Right atrium auricular region (tissue), 2 donors: ENCODE data around the gene DNAJC6. TPM values are rescaled to one million over a fixed set of nuclear protein-coding genes. Genes with fewer than 3 reads are reported as not detected.

ENCODE experiments used
- DNase-seq: peaks from one replicate; pipeline ENCODE4 v3.0.0-alpha.2; 2019; ENCODE audit warnings: low spot score
- H3K27ac ChIP-seq, 2 donors: fragments of 200-600 bp; sonication (generic); 1 replicate in 1 of 2; 2 replicates in 1 of 2; pipeline ENCODE4 v1.5.1; 2016 to 2019
- H3K27me3 ChIP-seq, 2 donors: fragments of 200-600 bp; sonication (generic); one replicate each; pipeline versions ENCODE4 v1.5.1 to v1.6.0; 2017 to 2019
- H3K36me3 ChIP-seq: fragments of 200-600 bp; sonication (generic); one replicate; pipeline ENCODE4 v1.5.1; 2016
- H3K4me1 ChIP-seq, 2 donors: fragments of 200-600 bp; sonication (generic); one replicate each; pipeline versions ENCODE4 v1.5.1 to v1.6.0; 2017 to 2019
- H3K4me3 ChIP-seq, 2 donors: fragments of 200-600 bp; sonication (generic); 1 replicate in 1 of 2; 2 replicates in 1 of 2; pipeline ENCODE4 v1.5.1; 2017 to 2019; ENCODE audit warnings: mild to moderate bottlenecking in 1 of 2, moderate library complexity in 1 of 2
- H3K9me3 ChIP-seq, 2 donors: fragments of 200-600 bp; sonication (generic); one replicate each; pipeline ENCODE4 v1.5.1; 2019
- total RNA-seq, 2 donors: library from RNA; depleted of rRNA; stranded (reverse); fragments of >200 nt; gene quantifications; one replicate each; pipeline ENCODE4 v1.1.0, GENCODE V29; 2016
- TF ChIP-seq, protein P1 (sequence below), 2 donors: fragments of 200-600 bp; sonication (generic); IDR thresholded peaks; one replicate each; pipeline ENCODE4 v1.5.1; 2019; ENCODE audit warnings: antibody characterized with exemption in 2 of 2

The DNAJC6 gene
- total RNA-seq, 2 donors from 2014 or later = 17.3 to 24.6 TPM

DNA sequence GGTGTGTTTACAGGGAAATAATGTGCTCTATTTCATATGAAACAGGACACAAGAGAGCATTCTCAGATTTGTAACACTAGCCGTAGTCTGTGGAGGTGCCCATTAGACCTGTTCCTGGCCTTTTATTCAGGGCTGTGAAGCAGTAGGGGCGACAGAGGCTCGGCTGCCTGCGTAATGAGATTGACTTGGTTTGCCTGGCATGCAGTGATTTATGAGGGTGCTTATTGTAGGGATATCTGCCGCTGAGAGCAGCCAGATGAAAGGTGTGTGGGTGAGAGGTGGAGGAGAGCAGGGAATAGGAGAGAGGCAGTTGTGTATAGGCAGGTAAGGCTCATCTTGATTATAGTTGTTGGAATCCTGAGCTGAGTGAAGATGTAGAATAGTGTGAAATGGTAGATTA, 51.3 kb downstream of the DNAJC6 start:
- DNase-seq = no peak
- H3K9me3 ChIP-seq = no peaks in the 10 kb centered on the region
- no peaks in the 10 kb centered on the region for H3K27me3 ChIP-seq
- no peaks in the 10 kb centered on the region for H3K36me3 ChIP-seq
- no peak overlapping the region for H3K4me3 ChIP-seq
- no peak overlapping the region for H3K27ac ChIP-seq
- TF ChIP-seq, protein P1, sequence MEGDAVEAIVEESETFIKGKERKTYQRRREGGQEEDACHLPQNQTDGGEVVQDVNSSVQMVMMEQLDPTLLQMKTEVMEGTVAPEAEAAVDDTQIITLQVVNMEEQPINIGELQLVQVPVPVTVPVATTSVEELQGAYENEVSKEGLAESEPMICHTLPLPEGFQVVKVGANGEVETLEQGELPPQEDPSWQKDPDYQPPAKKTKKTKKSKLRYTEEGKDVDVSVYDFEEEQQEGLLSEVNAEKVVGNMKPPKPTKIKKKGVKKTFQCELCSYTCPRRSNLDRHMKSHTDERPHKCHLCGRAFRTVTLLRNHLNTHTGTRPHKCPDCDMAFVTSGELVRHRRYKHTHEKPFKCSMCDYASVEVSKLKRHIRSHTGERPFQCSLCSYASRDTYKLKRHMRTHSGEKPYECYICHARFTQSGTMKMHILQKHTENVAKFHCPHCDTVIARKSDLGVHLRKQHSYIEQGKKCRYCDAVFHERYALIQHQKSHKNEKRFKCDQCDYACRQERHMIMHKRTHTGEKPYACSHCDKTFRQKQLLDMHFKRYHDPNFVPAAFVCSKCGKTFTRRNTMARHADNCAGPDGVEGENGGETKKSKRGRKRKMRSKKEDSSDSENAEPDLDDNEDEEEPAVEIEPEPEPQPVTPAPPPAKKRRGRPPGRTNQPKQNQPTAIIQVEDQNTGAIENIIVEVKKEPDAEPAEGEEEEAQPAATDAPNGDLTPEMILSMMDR (IDR thresholded peaks at IDR 0.05) = no peak
- no peaks in the 10 kb centered on the region for H3K4me1 ChIP-seq

DNA sequence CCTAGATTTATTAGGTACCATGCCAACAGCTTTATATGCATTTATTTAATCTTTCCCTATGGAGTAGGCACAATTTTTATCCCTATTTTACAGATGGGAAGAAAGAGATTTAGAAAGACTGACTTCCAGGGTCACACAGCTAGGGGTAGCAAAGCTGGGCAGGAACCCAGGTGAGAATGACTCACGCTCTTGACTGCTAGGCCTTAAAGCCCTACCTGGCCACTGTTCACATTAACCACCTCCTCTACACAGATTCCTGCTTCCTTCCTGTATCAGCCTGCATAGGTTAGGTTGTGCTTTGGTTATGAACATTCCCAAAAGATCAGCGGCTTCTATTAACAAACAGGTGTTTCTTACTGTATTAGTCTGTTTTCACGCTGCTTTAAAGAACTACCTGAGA, 53.2 kb downstream of the DNAJC6 start:
- Histone ChIP-seq H3K9me3 (no peaks in the 10 kb centered on the region), H3K36me3 (no peaks in the 10 kb centered on the region), H3K4me1 (no peaks in the 10 kb centered on the region), H3K4me3 (no peak overlapping the region), H3K27ac (no peak overlapping the region), H3K27me3 (no peaks in the 10 kb centered on the region)
- TF ChIP-seq, protein P1 (IDR thresholded peaks at IDR 0.05) = no peak
- no peak for DNase-seq

DNA sequence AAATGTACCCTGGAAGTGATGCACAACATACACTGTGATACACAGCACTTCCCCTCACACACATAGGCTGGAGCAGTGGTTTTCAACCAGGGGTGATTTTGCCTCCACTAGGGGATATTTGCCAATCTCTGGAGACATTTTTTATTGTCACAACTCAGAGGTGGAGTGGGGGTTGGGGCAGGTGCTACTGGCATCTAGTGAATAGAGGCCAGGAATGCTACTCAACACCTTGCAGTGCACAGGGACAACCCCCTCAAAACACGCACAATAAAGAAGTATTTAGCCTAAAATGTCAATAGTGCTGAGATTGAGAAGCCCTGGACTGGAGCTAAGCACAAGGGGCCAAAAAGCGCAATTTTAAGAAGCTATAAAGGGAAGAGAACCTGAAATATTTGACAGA, 54.1 kb downstream of the DNAJC6 start:
- no peaks in the 10 kb centered on the region for H3K4me1 ChIP-seq
- H3K9me3 ChIP-seq = no peaks in the 10 kb centered on the region
- H3K36me3 ChIP-seq = no peaks in the 10 kb centered on the region
- H3K27ac ChIP-seq = no peak overlapping the region
- H3K4me3 ChIP-seq = no peak overlapping the region
- TF ChIP-seq, protein P1 (IDR thresholded peaks at IDR 0.05) = no peak
- no peak for DNase-seq
- no peaks in the 10 kb centered on the region for H3K27me3 ChIP-seq

DNA sequence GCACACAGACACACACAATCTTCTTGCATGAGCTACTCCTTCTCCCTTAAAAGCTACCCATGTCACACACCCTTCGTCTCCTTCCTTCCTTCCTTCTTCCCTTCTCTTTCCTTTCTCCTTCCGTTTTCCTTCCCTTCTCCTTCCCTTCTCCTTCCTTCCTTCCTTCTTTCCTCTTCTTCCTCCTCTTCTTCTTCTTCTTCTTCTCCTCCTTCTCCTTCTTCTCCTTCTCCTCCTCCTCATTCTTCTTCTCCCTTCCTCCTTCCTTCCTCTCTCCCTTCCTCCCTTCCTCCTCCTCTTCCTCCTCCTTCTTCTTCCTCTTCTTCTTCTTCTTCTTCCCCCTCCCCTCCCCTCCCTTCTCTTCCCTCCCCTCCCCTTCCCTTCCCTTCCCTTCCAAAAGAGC, 59.1 kb downstream of the DNAJC6 start:
- Histone ChIP-seq H3K27me3 (no peaks in the 10 kb centered on the region), H3K9me3 (no peaks in the 10 kb centered on the region), H3K4me3 (no peak overlapping the region), H3K4me1 (no peaks in the 10 kb centered on the region), H3K27ac (no peak overlapping the region), H3K36me3 (no peaks in the 10 kb centered on the region)
- no peak for DNase-seq
- TF ChIP-seq, protein P1 (IDR thresholded peaks at IDR 0.05) = no peak

DNA sequence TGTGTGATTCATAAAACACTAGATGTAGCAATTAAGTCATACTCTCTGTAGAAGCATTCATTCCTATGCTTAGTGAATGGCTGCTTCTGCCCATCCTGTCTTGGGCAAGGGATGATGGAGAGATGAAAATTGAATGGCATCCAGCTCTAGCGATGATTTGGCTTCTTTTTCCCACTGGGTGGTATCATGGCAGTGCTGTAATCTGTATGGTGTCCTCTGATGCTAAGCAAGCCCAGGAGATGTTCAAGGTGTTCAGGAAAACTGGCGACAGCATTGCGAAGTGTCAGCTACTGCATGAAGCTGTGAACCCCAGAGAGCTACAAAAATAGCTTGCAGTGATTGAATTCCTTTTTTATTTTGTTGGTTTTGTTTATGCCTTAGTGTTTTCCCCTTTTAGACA, 62.2 kb downstream of the DNAJC6 start:
- no peaks in the 10 kb centered on the region for H3K4me1 ChIP-seq
- H3K9me3 ChIP-seq = no peaks in the 10 kb centered on the region
- TF ChIP-seq, protein P1 (IDR thresholded peaks at IDR 0.05) = no peak
- H3K27ac ChIP-seq = no peak overlapping the region
- H3K4me3 ChIP-seq = no peak overlapping the region
- no peaks in the 10 kb centered on the region for H3K36me3 ChIP-seq
- no peak for DNase-seq
- no peaks in the 10 kb centered on the region for H3K27me3 ChIP-seq

DNA sequence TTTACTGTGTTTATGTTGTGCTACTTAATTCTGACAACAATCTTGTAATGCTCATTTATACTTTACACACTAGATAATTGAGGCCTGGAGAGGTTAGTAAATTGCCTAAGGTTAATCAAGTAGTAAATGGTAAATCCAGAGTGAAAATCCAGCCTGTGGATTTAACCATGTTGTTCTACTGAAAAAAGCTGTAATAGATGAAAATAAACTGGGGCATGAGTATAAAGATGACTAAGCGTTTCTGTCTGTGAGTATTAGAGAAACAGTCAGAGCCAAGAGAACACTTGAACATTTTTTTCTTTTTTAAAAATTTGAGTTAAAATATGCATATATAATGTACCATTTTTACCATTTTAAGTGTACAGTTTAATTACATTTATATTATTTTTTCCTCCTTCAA, 63.2 kb downstream of the DNAJC6 start:
- H3K9me3 ChIP-seq = no peaks in the 10 kb centered on the region
- no peaks in the 10 kb centered on the region for H3K4me1 ChIP-seq
- H3K36me3 ChIP-seq = no peaks in the 10 kb centered on the region
- TF ChIP-seq, protein P1 (IDR thresholded peaks at IDR 0.05) = no peak
- no peak overlapping the region for H3K4me3 ChIP-seq
- DNase-seq = no peak
- H3K27ac ChIP-seq = no peak overlapping the region
- no peaks in the 10 kb centered on the region for H3K27me3 ChIP-seq
